Neural cell (in vitro differentiated cells): Measurements from ENCODE around the gene PROX1.

Experiments
- CTCF ChIP-seq: fragments of 450-650 bp; IDR thresholded peaks from 2 replicates; pipeline ENCODE4 v1.5.1; 2014; ENCODE audit warnings: antibody characterized with exemption, mild to moderate bottlenecking, moderate library complexity; ENCODE audit not compliant: poor library complexity, severe bottlenecking
- EP300 ChIP-seq: fragments of 450-650 bp; conservative IDR thresholded peaks from 2 replicates; pipeline ENCODE4 v1.6.1; 2014; ENCODE audit warnings: antibody characterized with exemption, mild to moderate bottlenecking, moderate library complexity; ENCODE audit not compliant: poor library complexity, severe bottlenecking
- EZH2 ChIP-seq: fragments of 200-600, 300-800 bp; shearing (Covaris generic), sonication (generic); IDR thresholded peaks from 2 replicates; pipeline ENCODE4 v1.6.1; 2014; ENCODE audit warnings: antibody characterized with exemption, low read length, borderline replicate concordance, mild to moderate bottlenecking; ENCODE audit not compliant: insufficient read depth, poor library complexity, severe bottlenecking
- POLR2AphosphoS5 ChIP-seq: IDR thresholded peaks from 2 replicates; pipeline ENCODE4 v1.6.1; 2012
- RAD21 ChIP-seq: fragments of 450-650 bp; conservative IDR thresholded peaks from 2 replicates; pipeline ENCODE4 v1.6.1; 2014; ENCODE audit warnings: antibody characterized with exemption, mild to moderate bottlenecking, moderate library complexity
- REST ChIP-seq: IDR thresholded peaks from 2 replicates; pipeline ENCODE4 v1.6.1; 2012; ENCODE audit warnings: borderline replicate concordance
- SMC3 ChIP-seq: fragments of 450-650 bp; conservative IDR thresholded peaks from 2 replicates; pipeline ENCODE4 v1.6.1; 2014; ENCODE audit warnings: antibody characterized with exemption, mild to moderate bottlenecking, moderate library complexity; ENCODE audit not compliant: poor library complexity

GRCh38 chr1:213977486-213977842 lies 10.3 kb upstream of the PROX1 start:
- no peak for TF ChIP-seq CTCF
- no peak for TF ChIP-seq REST
- no peak for TF ChIP-seq EP300
- no peak for TF ChIP-seq SMC3
- no peak for TF ChIP-seq RAD21
- TF ChIP-seq POLR2AphosphoS5 = no peak
- no peak for TF ChIP-seq EZH2
